ENCODE data around the gene CYB5B.

CYB5B gene

DNA sequence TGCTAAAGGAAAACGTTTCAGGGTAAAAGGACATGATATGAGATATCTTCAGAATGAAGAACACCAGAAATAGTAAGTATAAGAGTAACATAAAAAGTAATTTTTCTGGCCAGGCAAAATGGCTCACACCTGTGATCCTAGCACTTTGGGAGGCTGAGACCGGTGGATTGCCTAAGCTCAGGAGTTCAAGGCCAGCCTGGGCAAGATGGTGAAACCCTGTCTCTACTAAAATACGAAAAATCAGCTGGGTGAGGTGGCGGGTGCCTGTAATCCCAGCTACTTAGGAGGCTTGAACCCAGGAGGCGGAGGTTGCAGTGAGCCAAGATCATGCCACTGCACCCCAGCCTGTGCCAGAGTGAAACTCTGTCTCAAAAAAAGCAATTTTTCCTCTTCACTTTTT is 84.7 kb downstream of the CYB5B start:
- TF ChIP-seq CTCF (IDR thresholded peaks at IDR 0.05; ENCODE audit: insufficient read depth, low read length, missing control alignments), result no peak
- CTCF ChIA-PET, result no interaction called here

DNA sequence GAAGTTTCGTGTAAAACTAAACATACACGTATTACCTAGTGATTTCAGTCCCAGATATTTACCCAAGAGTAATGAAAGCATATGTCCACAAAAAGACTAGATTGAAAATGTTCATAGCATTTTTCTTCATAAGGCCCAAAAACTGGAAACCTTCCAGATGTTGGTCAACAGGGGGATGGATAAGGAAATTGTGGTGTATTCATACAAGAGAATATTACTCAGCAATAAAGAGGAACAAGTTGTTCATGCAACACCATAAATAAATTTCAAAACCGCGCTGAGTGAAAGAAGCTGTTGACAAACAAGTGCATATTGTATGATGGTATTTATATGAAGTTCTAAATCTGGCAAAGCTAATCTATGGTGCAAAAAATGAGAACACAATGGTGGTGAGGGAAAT is 87.2 kb downstream of the CYB5B start:
- no peak for TF ChIP-seq CTCF (IDR thresholded peaks at IDR 0.05; ENCODE audit: insufficient read depth, low read length, missing control alignments)
- CTCF ChIA-PET, result no interaction called here
- DNase-seq (ENCODE audit: low read depth, low spot score), result no peak
- H3K4me3 ChIP-seq (ENCODE audit: low read depth, low read length), result no peak overlapping the region
- POLR2A ChIA-PET, result no interaction called here

More for the DNA sequence above, 84.7 kb downstream of the CYB5B start:
- POLR2A ChIA-PET, result no interaction called here
- H3K4me3 ChIP-seq (ENCODE audit: low read depth, low read length), result no peak overlapping the region
- no peak for DNase-seq (ENCODE audit: low read depth, low spot score)

DNA sequence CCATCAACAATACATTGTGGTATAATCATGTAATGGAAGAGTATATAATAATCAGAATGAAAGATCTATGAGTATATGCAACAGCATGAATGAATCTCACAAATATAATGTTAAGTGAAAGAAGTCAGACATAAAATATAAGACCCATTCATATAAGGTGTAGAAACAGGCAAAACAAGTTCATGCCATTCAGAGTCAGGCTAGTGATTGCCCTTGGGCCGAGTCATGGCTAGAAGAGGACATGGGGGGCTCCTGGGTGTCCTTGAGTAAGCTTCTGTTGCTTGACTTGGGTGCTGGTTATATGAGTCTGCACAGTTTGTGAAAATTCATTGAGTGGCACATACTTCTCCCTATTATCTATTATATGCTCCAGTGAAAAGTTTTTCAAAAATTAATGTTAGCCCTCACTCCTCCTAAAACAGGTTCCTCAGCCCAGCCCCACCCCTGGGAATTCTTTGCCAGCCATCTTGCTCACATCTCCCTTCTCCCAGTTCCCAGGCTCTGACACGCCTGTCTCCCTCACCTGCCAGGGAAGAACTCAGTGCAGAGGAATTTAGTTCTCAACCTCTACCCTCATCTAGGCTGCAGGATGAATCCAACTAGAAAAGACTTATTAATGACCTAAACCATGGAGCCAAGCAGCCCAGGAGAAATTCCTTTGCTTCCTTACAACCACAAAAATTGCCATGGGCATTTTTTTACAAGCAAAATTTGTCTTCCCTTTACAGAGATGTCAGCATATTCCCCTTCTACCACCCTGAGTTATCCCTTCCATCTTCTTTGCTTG is 89.0 kb downstream of the CYB5B start:
- peak; percentile 63 for DNase-seq (ENCODE audit: low read depth, low spot score)
- ChIA-PET POLR2A (no interaction called here), CTCF (no interaction called here)
- no peak overlapping the region for H3K4me3 ChIP-seq (ENCODE audit: low read depth, low read length)
- TF ChIP-seq CTCF (IDR thresholded peaks at IDR 0.05; ENCODE audit: insufficient read depth, low read length, missing control alignments), result no peak

GRCh38 chr16:69514356-69514755 is 89.9 kb downstream of the CYB5B start:
- ChIA-PET CTCF (no interaction called here), POLR2A (no interaction called here)
- no peak for DNase-seq (ENCODE audit: low read depth, low spot score)
- no peak overlapping the region for H3K4me3 ChIP-seq (ENCODE audit: low read depth, low read length)
- no peak for TF ChIP-seq CTCF (IDR thresholded peaks at IDR 0.05; ENCODE audit: insufficient read depth, low read length, missing control alignments)
